ENCODE data around the gene SART3. TPM values are rescaled to one million over a fixed set of nuclear protein-coding genes. Genes with fewer than 3 reads are reported as not detected.

Gene SART3
- total and polyA plus RNA-seq, 10 of the 15 experiments (the other 5 are each of a cell fraction or from before 2014, with no cell fraction given): 8.8 to 179 (median 54.9) TPM

GRCh38 chr12:108572166-108572790 is 11.3 kb upstream of the SART3 start (continued):
- TF ChIP-seq ZBTB4 (CRISPR knock-in tag; IDR thresholded peaks at IDR 0.05): no peak
- TF ChIP-seq STAT1 (conservative IDR thresholded peaks at IDR 0.05): no peak
- TF ChIP-seq CHD4 (IDR thresholded peaks at IDR 0.05): no peak
- TF ChIP-seq RUNX3 (IDR thresholded peaks at IDR 0.05; ENCODE audit: low read length): peak; percentile 22; the same call in 1 of the 2 replicates
- TF ChIP-seq NKRF (conservative IDR thresholded peaks at IDR 0.05): no peak; the same call in 1 of the 2 replicates
- TF ChIP-seq USF1 (IDR thresholded peaks at IDR 0.05; ENCODE audit: borderline replicate concordance, extremely low read length, insufficient read depth, low read depth, low read length): no peak
- no peak for TF ChIP-seq BRCA1 (IDR thresholded peaks at IDR 0.05; ENCODE audit: low read depth, low read length)
- TF ChIP-seq SUZ12 (IDR thresholded peaks at IDR 0.05; ENCODE audit: unreplicated experiment): no peak
- peak; percentile 96 for TF ChIP-seq MLLT1 (IDR thresholded peaks at IDR 0.05)
- TF ChIP-seq DPF2 (IDR thresholded peaks at IDR 0.05): peak; percentile 58; the same call in 1 of the 2 replicates
- no peak for TF ChIP-seq HCFC1 (IDR thresholded peaks at IDR 0.05; ENCODE audit: low read length)
- no peak for TF ChIP-seq PBX3 (IDR thresholded peaks at IDR 0.05; ENCODE audit: insufficient replicate concordance, low read depth, low read length)
- TF ChIP-seq NR2C1 (IDR thresholded peaks at IDR 0.05): no peak
- 0 out of 2 replicates have a peak, but pooled peaks have one; percentile 41 for TF ChIP-seq HDGF (IDR thresholded peaks at IDR 0.05)
- TF ChIP-seq CTCF (IDR thresholded peaks at IDR 0.05 in 2 of 3, conservative IDR thresholded peaks at IDR 0.05 in 1 of 3; ENCODE audit: control insufficient read depth in 2 of 3, extremely low read depth in 1 of 3, insufficient read depth in 1 of 3, low read depth in 3 of 3, low read length in 3 of 3): no peak
- TF ChIP-seq NFIC (IDR thresholded peaks at IDR 0.05; ENCODE audit: low read depth, low read length): no peak

Data from GM12878 (cell line).